ENCODE data around the gene TAS2R5. TPM values are rescaled to one million over a fixed set of nuclear protein-coding genes. Genes with fewer than 3 reads are reported as not detected.
"Not testable (repeated sequence)": the region's sequence is repeated elsewhere in the genome, so short reads cannot be mapped to it uniquely, and the experiment has no call there.

TAS2R5 gene, protein sequence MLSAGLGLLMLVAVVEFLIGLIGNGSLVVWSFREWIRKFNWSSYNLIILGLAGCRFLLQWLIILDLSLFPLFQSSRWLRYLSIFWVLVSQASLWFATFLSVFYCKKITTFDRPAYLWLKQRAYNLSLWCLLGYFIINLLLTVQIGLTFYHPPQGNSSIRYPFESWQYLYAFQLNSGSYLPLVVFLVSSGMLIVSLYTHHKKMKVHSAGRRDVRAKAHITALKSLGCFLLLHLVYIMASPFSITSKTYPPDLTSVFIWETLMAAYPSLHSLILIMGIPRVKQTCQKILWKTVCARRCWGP
- under 1 TPM; 0.53 to 0.58 TPM for total RNA-seq
- long read RNA-seq: 0 reads

- intact Hi-C loops (cut with DNase I): no loop called here
- DNase-seq (no peak), ATAC-seq (no peak)
Observed at GRCh38 chr7:141789917-141790316, at the start of gene TAS2R5. Gene TAS2R5, plus strand, starts transcription at chr7:141790217. Its CDS starts 145 bp downstream, at chr7:141790362.

DNA sequence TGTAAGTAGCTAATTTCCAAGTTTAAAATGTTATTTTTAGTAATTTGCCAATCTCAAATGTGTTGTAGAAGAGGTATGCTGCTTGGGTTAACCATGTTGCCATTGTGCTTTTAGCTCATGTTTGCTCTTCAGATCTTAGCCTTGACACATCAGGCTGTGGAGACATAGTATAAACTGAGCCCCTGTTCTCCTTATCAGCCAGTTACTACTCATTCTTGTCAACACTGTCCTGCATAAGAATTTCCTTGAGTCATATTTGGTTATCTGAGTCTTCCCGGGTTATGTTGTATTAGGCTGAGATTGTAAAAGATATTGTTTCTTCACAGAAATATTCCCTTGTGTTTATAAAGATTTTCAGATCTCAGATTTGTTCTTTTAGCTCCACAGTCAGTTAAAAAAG is 47.8 kb upstream of the TAS2R5 start:
- DNase-seq (no peak), ATAC-seq (no peak)
- intact Hi-C loops (cut with DNase I): no loop called here

DNA sequence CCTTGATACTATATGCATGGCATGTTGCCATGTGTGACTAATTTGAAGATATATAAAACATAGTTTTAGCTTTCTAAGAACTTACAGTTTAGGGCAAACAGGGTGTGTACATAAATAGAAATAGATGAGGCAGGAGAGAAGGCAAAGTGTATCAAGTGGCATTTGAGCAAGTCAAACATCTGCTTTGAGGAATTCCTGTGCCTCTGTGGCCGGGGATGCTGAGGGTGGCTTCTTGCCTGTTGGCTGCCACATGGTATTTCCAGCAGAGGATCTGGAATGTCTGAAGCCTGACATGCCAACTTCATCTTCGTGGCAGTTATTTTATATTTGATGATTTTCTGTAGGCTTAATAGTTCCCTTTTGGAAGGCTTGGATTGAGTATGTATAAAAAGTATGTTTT is 45.9 kb upstream of the TAS2R5 start:
- ATAC-seq (no peak), DNase-seq (no peak)
- intact Hi-C loops (cut with DNase I): no loop called here

GRCh38 chr7:141748396-141748795 is 41.6 kb upstream of the TAS2R5 start:
- ATAC-seq (no peak), DNase-seq (no peak)
- intact Hi-C loops (cut with DNase I): no loop called here

- DNase-seq; ATAC-seq; intact Hi-C loops (cut with DNase I): not testable (repeated sequence)
Observed at GRCh38 chr7:141751904-141752303, 38.1 kb upstream of the TAS2R5 start.

DNA sequence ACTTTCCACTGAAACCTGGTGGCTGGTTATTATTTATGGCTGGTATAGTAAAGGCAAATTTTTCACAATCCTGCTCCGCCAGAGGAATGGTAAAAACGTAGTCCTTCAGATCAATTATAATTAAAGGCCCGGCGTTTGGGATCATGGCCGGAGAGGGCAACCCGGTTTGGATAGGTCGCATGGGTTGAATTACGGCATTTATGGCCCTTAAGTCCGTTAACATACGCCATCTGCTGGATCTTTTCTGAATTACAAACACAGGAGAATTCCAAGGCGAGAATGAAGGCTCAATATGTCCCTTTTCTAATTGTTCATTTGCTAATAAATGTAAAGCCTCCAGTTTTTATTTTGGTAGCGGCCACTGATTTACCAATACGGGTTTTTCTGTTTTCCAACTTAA is 37.4 kb upstream of the TAS2R5 start:
- ATAC-seq: no peak
- intact Hi-C loops (cut with DNase I): no loop called here

DNA sequence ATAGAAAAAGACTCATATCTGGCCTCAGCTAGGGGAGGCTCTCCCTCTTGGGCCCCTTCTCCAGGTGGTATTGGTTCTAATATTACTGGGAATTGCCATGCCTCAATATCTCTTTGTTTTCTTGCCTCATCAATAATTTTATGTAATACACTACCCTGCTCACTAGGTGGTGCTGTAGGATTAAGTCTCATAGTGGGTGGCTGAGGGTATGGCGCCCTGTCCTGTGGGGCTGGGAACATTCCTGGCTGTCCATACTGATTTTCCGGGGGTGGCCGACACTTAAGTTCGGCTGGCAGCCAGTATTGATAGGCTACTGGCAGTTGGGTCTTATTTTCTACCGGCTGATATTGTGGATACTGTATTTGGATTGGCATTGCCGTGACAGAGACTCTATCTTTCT is 35.1 kb upstream of the TAS2R5 start:
- DNase-seq (no peak), ATAC-seq (no peak)
- intact Hi-C loops (cut with DNase I): no loop called here

More for the DNA sequence above, 37.4 kb upstream of the TAS2R5 start:
- DNase-seq: no peak

DNA sequence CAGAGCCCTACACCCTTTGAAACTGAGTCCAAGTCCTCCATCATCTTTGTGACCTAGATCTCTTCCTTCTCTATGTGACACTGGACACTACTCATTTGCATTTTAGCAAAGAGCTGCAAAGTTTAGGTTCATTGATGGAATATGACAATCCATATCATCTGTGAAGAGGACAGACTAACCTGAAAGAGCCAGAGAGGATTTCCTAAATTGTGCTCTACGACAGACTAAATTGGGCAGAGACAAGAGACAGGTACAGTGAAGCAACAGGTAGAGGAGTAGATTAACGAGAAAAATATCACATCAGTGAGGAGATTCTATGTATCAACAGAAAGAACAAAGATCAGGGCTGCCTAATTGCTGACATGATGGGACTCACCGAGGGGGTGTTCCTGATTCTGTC is 26.2 kb upstream of the TAS2R5 start, which contains the start of gene TAS2R3:
Gene TAS2R3, plus strand, starts transcription at position 301 of the 400 bp plus-strand sequence. Its CDS starts 62 bp downstream, at position 363.
- ATAC-seq (no peak), DNase-seq (no peak)
- intact Hi-C loops (cut with DNase I): no loop called here

DNA sequence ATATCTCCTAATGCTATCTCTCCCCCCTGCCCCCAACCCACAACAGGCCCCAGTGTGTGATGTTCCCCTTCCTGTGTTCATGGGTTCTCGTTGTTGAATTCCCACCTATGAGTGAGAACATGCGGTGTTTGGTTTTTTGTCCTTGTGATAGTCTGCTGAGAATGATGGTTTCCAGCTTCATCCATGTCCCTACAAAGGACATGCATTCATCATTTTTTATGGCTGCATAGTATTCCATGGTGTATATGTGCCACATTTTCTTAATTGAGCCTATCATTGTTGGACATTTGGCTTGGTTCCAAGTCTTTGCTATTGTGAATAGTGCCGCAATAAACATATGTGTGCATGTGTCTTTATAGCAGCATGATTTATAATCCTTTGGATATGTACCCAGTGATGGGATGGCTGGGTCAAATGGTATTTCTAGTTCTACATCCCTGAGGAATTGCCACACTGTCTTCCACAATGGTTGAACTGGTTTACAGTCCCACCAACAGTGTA is 19.9 kb upstream of the TAS2R5 start:
- intact Hi-C loops (cut with DNase I); ATAC-seq; DNase-seq: not testable (repeated sequence)

DNA sequence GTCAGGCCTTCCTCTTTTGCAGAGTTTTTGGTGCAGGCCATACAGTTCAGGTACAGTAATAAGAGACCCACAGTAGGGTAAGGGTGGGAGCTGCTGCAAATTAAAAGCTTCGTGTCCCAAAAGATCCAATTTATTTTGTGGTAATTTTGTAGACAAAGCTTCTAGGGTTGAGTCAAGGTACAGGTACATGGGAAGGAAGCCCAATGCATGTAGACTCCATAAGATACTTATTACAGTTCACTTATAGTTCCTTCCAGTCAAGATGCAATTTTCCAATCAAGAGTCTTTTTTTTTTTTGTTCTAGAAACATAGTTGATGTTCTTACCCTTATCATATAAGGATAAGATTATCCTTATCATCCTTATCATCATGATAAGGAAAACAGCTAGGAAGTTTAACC is 13.6 kb upstream of the TAS2R5 start, which contains the start of gene TAS2R4:
Gene TAS2R4, plus strand, starts transcription at position 301 of the 400 bp plus-strand sequence. CDS start 1,815 bp downstream, outside the sequence.
- intact Hi-C loops (cut with DNase I): no loop called here
- DNase-seq (no peak), ATAC-seq (no peak)

DNA sequence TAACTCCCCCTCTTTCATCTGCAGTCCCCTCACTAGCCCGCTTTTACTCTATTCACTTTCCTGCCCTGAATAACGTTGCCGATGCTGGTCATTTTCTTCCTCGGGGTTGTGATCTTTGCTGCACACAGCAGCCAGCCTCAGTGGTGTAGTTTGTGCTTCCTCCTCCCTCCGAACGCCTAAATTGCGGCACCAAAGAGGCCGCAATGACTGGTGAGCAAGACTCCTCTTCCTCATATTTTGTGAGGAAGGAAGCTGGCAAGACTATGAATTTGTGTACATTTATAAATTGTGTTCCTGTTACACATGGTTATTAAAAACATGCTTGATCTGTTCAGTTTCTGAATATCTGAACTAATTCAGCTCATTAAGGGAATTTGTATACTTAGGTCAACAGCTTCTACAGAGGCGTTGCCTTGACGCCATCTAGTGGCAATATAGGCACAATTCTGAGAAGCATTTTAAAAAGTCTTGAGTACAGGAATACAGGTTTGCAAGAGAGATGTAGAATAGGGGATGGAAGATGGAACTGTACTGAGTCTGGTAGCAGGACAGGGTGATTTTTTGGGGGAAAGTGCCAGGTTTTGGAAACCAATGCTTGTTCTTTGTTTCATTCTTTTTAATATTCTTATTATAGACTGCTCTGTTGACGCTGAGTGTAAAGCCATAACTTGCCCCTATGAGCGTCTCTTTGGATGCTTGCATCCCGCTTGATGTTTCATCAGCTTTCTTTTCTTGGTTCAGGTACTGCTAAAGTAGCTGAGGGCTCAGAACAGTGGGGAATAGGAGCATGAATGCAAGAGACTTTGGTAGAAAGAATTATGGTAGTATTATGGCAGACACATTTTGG is 4.1 kb upstream of the TAS2R5 start:
- DNase-seq: no peak
- ATAC-seq: peak; percentile 48 to 57
- intact Hi-C loops (cut with DNase I): no loop called here

DNA sequence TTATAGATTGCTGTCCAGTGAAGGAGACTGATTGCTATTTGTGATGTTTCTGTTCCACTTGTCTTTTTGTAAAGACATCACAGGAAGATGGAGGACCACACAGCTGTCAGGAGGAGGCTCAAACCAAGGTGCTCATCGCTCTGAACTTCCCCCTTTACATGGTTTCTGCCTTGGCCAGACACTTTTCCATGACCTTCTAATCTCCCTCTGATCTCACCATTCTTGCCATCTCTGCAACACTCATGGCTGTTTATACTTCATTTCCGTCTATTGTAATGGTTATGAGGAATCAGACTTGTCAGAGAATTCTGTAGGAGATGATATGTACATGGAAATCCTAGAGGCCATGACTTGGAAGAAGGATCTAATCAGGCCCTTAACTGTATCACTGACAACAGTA is 1.7 kb upstream of the TAS2R5 start:
- intact Hi-C loops (cut with DNase I): no loop called here
- no peak for ATAC-seq

DNA sequence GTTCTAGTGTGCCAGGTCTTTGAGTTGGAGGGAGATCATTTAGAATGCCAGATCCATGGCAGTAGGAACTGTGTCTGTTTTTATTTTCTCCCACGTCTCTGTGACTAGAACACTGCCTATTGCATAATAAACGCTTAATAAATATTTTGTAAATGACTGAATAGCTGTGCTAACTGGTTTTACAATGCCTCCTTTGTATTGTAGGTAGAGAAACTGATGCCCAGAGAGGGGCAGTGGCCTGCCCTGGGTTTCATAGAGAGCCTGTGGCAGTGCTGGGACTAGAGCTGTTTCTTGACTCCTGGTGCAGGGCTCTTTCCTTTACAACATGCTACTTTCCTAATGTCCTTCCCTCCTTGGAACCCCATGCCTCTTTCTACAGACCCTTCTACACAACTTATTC is 2.5 kb downstream of the TAS2R5 start:
- no peak for ATAC-seq
- DNase-seq: no peak
- intact Hi-C loops (cut with DNase I): no loop called here

More for the DNA sequence above, 1.7 kb upstream of the TAS2R5 start:
- no peak for DNase-seq

- ATAC-seq: no peak
Observed at GRCh38 chr7:141820067-141820466, 30.1 kb downstream of the TAS2R5 start.

DNA sequence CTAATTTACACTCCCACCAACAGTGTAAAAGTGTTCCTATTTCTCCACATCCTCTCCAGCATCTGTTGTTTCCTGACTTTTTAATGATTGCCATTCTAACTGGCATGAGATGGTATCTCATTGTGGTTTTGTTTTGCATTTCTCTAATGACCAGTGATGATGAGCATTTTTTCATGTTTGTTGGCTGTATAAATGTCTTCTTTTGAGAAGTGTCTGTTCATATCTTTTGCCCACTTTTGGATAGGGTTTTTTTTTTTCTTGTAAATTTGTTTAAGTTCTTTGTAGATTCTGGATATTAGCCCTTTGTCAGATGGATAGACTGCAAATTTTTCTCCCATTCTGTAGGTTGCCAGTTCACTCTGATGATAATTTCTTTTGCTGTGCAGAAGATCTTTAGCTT is 32.4 kb downstream of the TAS2R5 start:
- ATAC-seq; DNase-seq; intact Hi-C loops (cut with DNase I): not testable (repeated sequence)

More at GRCh38 chr7:141820067-141820466, 30.1 kb downstream of the TAS2R5 start:
- DNase-seq: no peak
- intact Hi-C loops (cut with DNase I): no loop called here

DNA sequence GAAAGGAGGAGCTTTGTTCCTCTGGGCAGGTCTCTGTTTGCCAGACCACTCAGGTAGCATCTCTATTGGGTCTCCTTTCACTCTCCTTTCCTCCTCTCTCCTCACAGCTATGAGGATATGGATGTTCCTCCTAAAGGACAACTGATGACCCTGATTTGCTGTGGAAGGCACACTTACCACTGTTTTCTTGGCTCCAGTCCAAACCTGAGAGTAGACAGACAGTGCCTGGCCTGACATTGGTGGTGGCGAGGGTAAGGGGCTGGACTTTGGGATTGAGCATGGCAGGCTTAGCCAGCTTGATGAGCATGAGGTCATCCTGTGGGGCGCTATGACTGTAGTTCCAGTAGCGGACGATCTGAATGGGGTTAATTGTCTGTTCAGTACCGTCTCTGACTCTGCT is 47.7 kb downstream of the TAS2R5 start:
- intact Hi-C loops (cut with DNase I): no loop called here
- DNase-seq: no peak
- ATAC-seq: no peak

GRCh38 chr7:141838581-141838980 is 48.6 kb downstream of the TAS2R5 start:
- intact Hi-C loops (cut with DNase I): no loop called here
- ATAC-seq: no peak

GRCh38 chr7:141839256-141839655 is 49.2 kb downstream of the TAS2R5 start:
- DNase-seq: no peak
- intact Hi-C loops (cut with DNase I): no loop called here
- no peak for ATAC-seq

More at GRCh38 chr7:141838581-141838980, 48.6 kb downstream of the TAS2R5 start:
- DNase-seq: no peak

DNA sequence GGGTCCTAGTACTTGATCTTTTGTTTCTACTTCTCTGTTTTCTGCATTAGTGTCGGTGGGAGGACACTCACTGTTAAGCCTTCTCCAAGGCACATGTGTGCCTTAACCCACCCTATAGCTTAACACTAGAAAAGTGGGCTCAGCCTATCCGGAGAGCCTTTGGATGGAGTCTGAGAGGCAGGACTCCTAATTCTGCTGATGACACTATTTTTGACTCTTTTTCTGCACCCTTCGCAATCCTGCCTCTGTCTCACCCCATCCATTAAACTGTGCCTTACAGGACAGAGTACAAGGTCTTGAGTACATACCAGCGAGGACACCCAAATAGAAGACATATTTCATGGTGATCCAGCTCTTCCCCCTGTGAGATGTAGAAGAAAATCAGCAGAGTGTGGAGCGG is 50.7 kb downstream of the TAS2R5 start:
- intact Hi-C loops (cut with DNase I): no loop called here
- no peak for DNase-seq
- no peak for ATAC-seq
